ENCODE measurements around the gene PTPRU.

The PTPRU gene

DNA sequence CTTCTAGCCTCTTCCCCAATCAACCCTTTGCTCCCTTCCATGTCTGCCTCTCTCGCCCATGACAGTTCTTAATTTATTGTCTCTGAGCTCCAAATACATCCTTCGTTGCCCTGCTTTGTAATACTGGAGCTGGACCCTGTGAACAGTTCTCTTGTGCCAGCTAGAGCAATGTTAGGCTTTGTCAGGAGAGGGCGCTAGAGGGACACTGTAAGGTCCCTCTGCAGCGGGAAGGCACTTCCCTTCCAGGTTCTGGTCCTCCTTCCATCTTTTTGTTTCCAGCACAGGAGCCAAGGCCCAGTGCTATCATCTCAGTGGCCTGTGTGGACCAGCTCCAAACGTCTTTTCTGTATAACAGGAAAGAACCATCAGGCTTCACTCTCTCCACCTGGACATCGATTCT, 95.9 kb downstream of the PTPRU start:
- DNase-seq (ENCODE audit: low spot score), result no peak
- in situ Hi-C loops (cut with MboI; ENCODE audit: low sequenced_read_pairs, unreplicated experiment), result no loop called here
- TF ChIP-seq, protein P1, sequence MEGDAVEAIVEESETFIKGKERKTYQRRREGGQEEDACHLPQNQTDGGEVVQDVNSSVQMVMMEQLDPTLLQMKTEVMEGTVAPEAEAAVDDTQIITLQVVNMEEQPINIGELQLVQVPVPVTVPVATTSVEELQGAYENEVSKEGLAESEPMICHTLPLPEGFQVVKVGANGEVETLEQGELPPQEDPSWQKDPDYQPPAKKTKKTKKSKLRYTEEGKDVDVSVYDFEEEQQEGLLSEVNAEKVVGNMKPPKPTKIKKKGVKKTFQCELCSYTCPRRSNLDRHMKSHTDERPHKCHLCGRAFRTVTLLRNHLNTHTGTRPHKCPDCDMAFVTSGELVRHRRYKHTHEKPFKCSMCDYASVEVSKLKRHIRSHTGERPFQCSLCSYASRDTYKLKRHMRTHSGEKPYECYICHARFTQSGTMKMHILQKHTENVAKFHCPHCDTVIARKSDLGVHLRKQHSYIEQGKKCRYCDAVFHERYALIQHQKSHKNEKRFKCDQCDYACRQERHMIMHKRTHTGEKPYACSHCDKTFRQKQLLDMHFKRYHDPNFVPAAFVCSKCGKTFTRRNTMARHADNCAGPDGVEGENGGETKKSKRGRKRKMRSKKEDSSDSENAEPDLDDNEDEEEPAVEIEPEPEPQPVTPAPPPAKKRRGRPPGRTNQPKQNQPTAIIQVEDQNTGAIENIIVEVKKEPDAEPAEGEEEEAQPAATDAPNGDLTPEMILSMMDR (IDR thresholded peaks at IDR 0.05; ENCODE audit: borderline replicate concordance, control extremely low read depth, extremely low read depth, insufficient read depth, missing control alignments), result peak; percentile 40

DNA sequence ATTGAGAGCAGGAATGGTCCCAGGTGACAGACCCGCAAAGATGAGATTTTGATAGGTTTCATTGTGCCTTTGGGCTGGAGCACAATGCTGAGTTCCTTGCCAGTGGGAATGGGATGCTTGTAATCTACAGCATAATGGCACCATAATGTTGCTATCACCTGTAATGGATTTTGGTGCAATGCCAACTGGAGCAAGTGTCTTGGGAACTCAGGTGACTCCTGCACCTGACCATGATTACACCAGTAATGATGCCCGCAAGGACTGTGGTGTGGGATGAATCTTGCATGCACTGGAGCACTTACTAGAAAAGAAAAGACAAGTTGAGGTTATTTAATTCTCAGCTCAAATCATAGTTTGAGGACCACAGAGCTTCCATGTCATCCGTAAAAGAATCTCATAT, 96.7 kb downstream of the PTPRU start:
- in situ Hi-C loops (cut with MboI; ENCODE audit: low sequenced_read_pairs, unreplicated experiment), result no loop called here
- DNase-seq (ENCODE audit: low spot score), result no peak
- TF ChIP-seq, protein P1 (IDR thresholded peaks at IDR 0.05; ENCODE audit: borderline replicate concordance, control extremely low read depth, extremely low read depth, insufficient read depth, missing control alignments), result no peak

GRCh38 chr1:29335573-29335972, 99.3 kb downstream of the PTPRU start:
- DNase-seq (ENCODE audit: low spot score), result no peak
- TF ChIP-seq, protein P1 (IDR thresholded peaks at IDR 0.05; ENCODE audit: borderline replicate concordance, control extremely low read depth, extremely low read depth, insufficient read depth, missing control alignments), result no peak
- in situ Hi-C loops (cut with MboI; ENCODE audit: low sequenced_read_pairs, unreplicated experiment), result no loop called here

DNA sequence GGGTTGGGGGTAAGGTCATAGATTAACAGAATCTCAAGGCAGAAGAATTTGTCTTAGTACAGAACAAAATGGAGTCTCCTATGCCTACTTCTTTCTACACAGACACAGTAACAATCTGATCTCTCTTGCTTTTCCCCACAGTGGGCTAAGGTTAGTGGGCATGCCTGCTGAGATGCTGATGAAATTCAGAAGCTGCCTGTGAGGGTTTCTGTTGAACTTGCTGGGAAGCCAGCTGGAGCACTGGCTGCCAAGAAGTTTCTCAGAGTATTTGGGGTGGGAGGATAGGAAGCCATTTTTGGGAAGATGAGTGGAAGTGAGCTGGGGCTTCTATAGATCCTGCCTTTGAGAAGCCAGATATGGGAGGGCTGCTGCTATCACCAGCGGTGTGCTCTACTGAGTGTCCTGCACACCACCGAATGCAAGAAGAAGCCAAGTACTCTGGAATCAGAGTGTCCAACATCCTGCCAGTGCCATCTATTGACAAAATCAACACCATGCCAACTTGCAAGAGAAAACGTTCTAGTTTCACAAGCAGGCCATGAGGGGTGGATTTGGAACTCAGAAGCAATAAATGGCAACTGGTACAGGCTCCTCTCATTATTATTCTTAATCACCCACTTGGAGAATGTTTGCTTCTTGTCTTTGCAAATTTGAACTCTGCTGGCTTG, 102.7 kb downstream of the PTPRU start:
- in situ Hi-C loops (cut with MboI; ENCODE audit: low sequenced_read_pairs, unreplicated experiment), result no loop called here
- no peak for DNase-seq (ENCODE audit: low spot score)
- TF ChIP-seq, protein P1 (IDR thresholded peaks at IDR 0.05; ENCODE audit: borderline replicate concordance, control extremely low read depth, extremely low read depth, insufficient read depth, missing control alignments), result no peak

DNA sequence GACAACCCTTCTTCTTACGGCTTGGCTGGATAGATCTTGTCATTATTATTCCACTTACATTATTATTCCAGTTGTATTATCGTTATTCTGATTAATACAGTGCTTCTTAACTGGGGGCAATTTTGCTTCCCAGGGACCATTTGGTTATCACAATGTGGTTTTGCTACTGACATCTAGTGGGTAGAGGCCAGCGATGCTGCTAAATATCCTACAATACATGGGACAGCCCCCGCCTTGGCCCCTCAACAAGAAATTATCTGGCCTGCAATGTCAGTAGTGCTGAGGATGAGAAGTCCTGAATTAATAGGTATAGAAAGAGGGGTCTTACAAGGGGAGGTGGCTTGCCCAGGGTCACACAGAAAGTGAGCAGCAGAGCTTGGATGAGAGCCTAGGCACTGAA, 105.6 kb downstream of the PTPRU start:
- no peak for DNase-seq (ENCODE audit: low spot score)
- TF ChIP-seq, protein P1 (IDR thresholded peaks at IDR 0.05; ENCODE audit: borderline replicate concordance, control extremely low read depth, extremely low read depth, insufficient read depth, missing control alignments), result no peak
- in situ Hi-C loops (cut with MboI; ENCODE audit: low sequenced_read_pairs, unreplicated experiment), result no loop called here

DNA sequence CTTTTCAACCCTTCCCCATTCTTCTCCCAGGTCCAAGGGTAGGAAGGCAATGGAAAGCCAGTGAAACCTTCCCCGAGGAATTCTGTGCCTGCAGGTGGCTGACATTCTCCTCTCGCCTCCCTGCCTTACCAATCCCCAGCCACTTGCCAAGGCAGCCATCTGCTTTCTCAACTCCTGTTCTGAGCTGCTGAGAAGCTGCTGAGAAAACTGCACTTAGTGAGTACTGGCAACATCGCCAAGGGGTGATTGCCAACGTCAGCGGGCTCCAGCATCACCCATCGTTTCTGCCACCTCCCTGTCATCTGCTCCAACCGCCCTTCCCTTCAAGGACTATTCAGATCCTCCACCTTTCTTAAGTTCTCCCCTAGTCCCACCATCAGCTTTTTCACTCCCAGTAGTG, 106.0 kb downstream of the PTPRU start:
- TF ChIP-seq, protein P1 (IDR thresholded peaks at IDR 0.05; ENCODE audit: borderline replicate concordance, control extremely low read depth, extremely low read depth, insufficient read depth, missing control alignments), result no peak
- in situ Hi-C loops (cut with MboI; ENCODE audit: low sequenced_read_pairs, unreplicated experiment), result no loop called here
- no peak for DNase-seq (ENCODE audit: low spot score)
